Measurements from ENCODE around the gene FBXL2. TPM values are rescaled to one million over a fixed set of nuclear protein-coding genes. Genes with fewer than 3 reads are reported as not detected.

The FBXL2 gene
- total and polyA plus RNA-seq, 2 of the 8 experiments (the other 6 are each of a cell fraction or from before 2014, with no cell fraction given) = 3.1 to 5.4 TPM

- TF ChIP-seq CHD7 (IDR thresholded peaks at IDR 0.05; ENCODE audit: insufficient replicate concordance, low read length) (no peak), TEAD4 (IDR thresholded peaks at IDR 0.05; ENCODE audit: low read depth, low read length) (no peak), TBP (IDR thresholded peaks at IDR 0.05; ENCODE audit: low read depth, low read length) (no peak), GABPA (IDR thresholded peaks at IDR 0.05; ENCODE audit: borderline replicate concordance, insufficient read depth, low read length) (no peak), SP4 (IDR thresholded peaks at IDR 0.05; ENCODE audit: low read length) (no peak), NRF1 (IDR thresholded peaks at IDR 0.05; ENCODE audit: low read depth, low read length) (no peak), NANOG (IDR thresholded peaks at IDR 0.05; ENCODE audit: insufficient read depth, low read depth, low read length, poor library complexity, severe bottlenecking) (no peak), SRF (IDR thresholded peaks at IDR 0.05; ENCODE audit: low read depth, low read length) (no peak), SAP30 (IDR thresholded peaks at IDR 0.05; ENCODE audit: insufficient read depth, insufficient replicate concordance, low read length) (no peak)
Measured at GRCh38 chr3:33237439-33237838, 39.8 kb upstream of the FBXL2 start (continued).

Data from H1 (cell line).